22Rv1 (cell line): ENCODE results near the gene TMEM117.

Experiments
- H3K27ac ChIP-seq: fragments of 450-650 bp; 2 replicates; pipeline ENCODE4 v1.5.1; 2017
- CTCF ChIP-seq: fragments of 450-650 bp; IDR thresholded peaks from 2 replicates; pipeline ENCODE4 v1.5.1; 2017; ENCODE audit warnings: mild to moderate bottlenecking
- ZFX ChIP-seq: fragments of 450-650 bp; IDR thresholded peaks from 2 replicates; pipeline ENCODE4 v1.6.1; 2017; ENCODE audit warnings: antibody characterized with exemption, borderline replicate concordance

The TMEM117 gene

DNA sequence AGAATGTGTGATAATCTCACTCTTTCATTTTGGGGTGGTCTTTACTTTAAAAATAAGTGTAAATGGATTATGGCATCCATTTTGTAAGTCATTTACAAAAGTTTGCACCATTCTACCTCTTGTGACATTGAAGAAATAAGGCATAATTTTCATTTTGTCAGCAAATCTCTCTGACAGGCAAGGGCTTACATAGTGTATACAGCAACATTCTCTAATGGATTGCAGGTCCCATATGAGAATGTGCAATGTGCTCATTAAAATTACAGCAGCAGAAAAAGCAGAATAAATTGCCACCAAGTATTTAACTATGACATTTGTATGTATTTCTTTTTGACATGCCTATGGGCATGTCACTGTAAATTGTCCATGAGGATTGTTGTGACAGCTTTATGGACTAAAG, 223.6 kb downstream of the TMEM117 start:
- no peak overlapping the region for H3K27ac ChIP-seq
- TF ChIP-seq ZFX, result no peak
- TF ChIP-seq CTCF, result no peak

DNA sequence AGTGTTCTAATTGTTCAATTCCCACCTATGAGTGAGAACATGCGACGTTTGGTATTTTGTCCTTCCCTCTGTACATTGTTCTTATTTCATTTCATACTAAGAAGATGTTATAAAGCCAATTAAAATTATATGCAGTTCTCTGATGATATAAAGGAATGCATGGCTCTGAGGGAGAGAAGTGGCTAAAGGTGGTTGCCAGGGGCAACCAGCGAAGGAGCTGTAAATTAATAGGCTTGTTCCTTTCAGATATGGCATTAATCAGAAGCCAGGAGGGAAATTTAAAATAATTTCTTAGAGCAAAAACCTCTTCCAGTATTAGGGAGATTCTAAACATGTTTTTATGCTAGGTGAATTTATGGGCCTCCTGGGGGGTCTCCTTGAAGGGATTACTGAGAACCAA, 227.8 kb downstream of the TMEM117 start:
- no peak for TF ChIP-seq ZFX
- no peak for TF ChIP-seq CTCF

DNA sequence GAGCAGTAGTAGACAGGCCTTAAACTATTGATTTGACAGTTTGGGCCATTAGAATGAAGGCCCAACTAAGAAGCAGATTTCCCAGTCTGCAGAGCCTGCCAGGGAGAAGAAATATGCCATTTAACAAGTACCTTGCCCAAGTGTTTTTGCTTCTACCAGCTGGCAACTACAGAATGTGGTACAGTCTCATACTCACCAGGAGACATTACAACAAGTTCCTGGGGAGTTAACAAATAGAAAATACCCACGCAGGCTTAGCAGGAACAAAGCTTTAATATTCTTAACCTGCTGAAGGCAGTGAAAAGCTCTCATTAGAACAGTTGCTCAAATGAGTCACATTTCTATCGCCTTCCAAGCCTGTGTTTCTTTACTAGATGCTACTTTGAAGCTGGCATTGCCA, 241.0 kb downstream of the TMEM117 start:
- TF ChIP-seq ZFX (no peak), CTCF (no peak)
- H3K27ac ChIP-seq, result no peak overlapping the region

More for the DNA sequence above, 227.8 kb downstream of the TMEM117 start:
- no peak overlapping the region for H3K27ac ChIP-seq

DNA sequence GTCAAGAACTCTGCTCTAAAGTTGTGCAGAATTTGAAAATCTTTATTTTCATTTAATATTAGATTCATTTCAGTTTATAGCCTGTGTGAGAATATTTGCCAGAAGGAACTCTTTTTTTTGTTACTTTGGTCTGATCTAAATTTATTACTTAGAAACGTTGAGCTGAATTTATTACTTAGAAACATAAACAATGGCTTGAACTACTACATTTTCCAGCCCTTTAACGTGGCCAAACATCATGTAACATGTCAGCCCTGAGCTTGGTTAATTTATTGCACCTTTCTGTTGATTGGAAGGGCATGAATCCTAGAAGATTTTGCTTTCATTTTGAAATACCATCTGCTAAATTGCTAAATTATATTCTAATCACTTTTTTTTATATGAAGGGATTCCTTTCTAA, 241.4 kb downstream of the TMEM117 start:
- TF ChIP-seq CTCF (no peak), ZFX (no peak)
- H3K27ac ChIP-seq, result no peak overlapping the region

- H3K27ac ChIP-seq, result no peak overlapping the region
- TF ChIP-seq CTCF (no peak), ZFX (no peak)
These were observed 242.4 kb downstream of the TMEM117 start for GRCh38 chr12:44078273-44078672.

DNA sequence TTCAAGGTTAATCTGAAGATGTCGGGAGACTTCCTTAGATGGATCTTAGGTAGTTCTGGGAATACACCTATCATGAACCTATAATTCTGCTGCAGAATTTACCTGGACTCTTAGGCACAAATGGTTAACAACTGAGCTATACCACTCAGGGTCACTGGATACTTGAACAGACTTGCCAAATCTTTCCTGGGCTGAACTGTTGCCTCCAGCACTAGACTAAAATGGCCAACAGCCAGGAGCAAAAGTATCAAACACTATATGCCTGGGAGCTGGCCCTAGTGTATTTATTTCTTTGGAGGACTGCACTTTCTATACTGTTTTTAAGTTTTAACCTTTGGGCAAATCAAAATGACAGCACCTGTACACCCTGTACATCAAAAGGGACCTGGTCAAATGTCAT, 252.8 kb downstream of the TMEM117 start:
- TF ChIP-seq CTCF (no peak), ZFX (no peak)

GRCh38 chr12:44091948-44092606, 256.2 kb downstream of the TMEM117 start:
- TF ChIP-seq CTCF, result no peak
- TF ChIP-seq ZFX, result no peak

More for the DNA sequence above, 252.8 kb downstream of the TMEM117 start:
- H3K27ac ChIP-seq, result no peak overlapping the region

More at GRCh38 chr12:44091948-44092606, 256.2 kb downstream of the TMEM117 start:
- no peak overlapping the region for H3K27ac ChIP-seq
